GM23248 (cell line): ENCODE measurements around the gene COL9A1.

Source experiments
- EZH2 ChIP-seq: fragments of 200-600 bp; sonication (generic); IDR thresholded peaks from 2 replicates; pipeline ENCODE4 v1.6.1; 2018; ENCODE audit warnings: antibody characterized with exemption, mild to moderate bottlenecking; ENCODE audit not compliant: insufficient read depth, poor library complexity, severe bottlenecking
- EZH2phosphoT487 ChIP-seq: fragments of 200-600 bp; sonication (generic); IDR thresholded peaks from 2 replicates; pipeline ENCODE4 v1.6.1; 2018; ENCODE audit warnings: antibody characterized with exemption, moderate library complexity, mild to moderate bottlenecking, low read depth; ENCODE audit not compliant: insufficient read depth

- TF ChIP-seq EZH2, result no peak
- no peak for TF ChIP-seq EZH2phosphoT487
Measured at GRCh38 chr6:70270287-70271005, 32.4 kb downstream of the COL9A1 start.
